ENCODE results near the gene MOCOS.

DNA sequence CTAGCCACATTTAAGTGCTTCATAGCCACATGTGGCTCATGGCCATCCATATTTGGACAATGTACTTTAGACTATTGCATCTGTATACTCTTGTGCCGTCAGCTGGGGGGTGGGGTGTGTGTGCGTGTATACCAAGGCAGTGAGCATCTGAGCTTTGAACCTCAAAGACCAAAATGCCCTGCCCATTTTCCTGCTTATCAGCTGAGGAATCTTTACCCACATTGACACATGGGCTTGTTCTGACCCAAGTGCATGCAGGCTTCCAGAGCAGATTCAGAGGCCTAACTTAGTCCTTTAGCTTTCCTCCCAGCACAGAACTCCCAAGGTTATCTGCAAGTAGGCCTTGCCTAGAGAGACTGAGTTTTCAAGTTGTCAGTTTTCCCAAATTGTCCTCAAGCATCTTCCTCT, 11.1 kb upstream of the MOCOS start:
- TF ChIP-seq, protein P1, sequence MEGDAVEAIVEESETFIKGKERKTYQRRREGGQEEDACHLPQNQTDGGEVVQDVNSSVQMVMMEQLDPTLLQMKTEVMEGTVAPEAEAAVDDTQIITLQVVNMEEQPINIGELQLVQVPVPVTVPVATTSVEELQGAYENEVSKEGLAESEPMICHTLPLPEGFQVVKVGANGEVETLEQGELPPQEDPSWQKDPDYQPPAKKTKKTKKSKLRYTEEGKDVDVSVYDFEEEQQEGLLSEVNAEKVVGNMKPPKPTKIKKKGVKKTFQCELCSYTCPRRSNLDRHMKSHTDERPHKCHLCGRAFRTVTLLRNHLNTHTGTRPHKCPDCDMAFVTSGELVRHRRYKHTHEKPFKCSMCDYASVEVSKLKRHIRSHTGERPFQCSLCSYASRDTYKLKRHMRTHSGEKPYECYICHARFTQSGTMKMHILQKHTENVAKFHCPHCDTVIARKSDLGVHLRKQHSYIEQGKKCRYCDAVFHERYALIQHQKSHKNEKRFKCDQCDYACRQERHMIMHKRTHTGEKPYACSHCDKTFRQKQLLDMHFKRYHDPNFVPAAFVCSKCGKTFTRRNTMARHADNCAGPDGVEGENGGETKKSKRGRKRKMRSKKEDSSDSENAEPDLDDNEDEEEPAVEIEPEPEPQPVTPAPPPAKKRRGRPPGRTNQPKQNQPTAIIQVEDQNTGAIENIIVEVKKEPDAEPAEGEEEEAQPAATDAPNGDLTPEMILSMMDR (IDR thresholded peaks at IDR 0.05; ENCODE audit: low read length): no peak
- no peak for TF ChIP-seq EZH2 (IDR thresholded peaks at IDR 0.05; ENCODE audit: borderline replicate concordance, low read length)

Data from OCI-LY1 (cell line).